GM19025 (cell line): Measurements from ENCODE around the gene ZNF322.

Experiments
- ATAC-seq: cut with Tn5 transposase; IDR thresholded peaks from one replicate; pipeline ENCODE4 v1.9.1; 2021; ENCODE audit warnings: mild to moderate bottlenecking, low read depth, moderate library complexity; ENCODE audit not compliant: unreplicated experiment

The ZNF322 gene

GRCh38 chr6:26613689-26614683 is 45.6 kb downstream of the ZNF322 start:
- no peak for ATAC-seq

- no peak for ATAC-seq
Observed at GRCh38 chr6:26613201-26613600, 46.3 kb downstream of the ZNF322 start.

GRCh38 chr6:26611599-26611998 is 47.9 kb downstream of the ZNF322 start:
- no peak for ATAC-seq

- ATAC-seq = no peak
Observed at GRCh38 chr6:26609463-26609862, 50.1 kb downstream of the ZNF322 start.

- peak; percentile 80 for ATAC-seq
Observed at GRCh38 chr6:26607434-26608230, 51.9 kb downstream of the ZNF322 start.

- no peak for ATAC-seq
Observed at GRCh38 chr6:26604797-26605196, 54.7 kb downstream of the ZNF322 start.

GRCh38 chr6:26604026-26604425 is 55.5 kb downstream of the ZNF322 start:
- ATAC-seq = no peak

- no peak for ATAC-seq
Observed at GRCh38 chr6:26602262-26602661, 57.3 kb downstream of the ZNF322 start.

- ATAC-seq = no peak
Observed at GRCh38 chr6:26600759-26601158, 58.8 kb downstream of the ZNF322 start.

GRCh38 chr6:26599591-26599990 is 60.0 kb downstream of the ZNF322 start:
- ATAC-seq = no peak

- ATAC-seq = no peak
Observed at GRCh38 chr6:26599134-26599533, 60.4 kb downstream of the ZNF322 start.

- no peak for ATAC-seq
Observed at GRCh38 chr6:26598267-26598666, 61.3 kb downstream of the ZNF322 start.

GRCh38 chr6:26597821-26598220 is 61.7 kb downstream of the ZNF322 start:
- ATAC-seq = no peak

- ATAC-seq = no peak
Observed at GRCh38 chr6:26597389-26597766, 62.2 kb downstream of the ZNF322 start.

- peak; percentile 73 for ATAC-seq
Observed at GRCh38 chr6:26596579-26597388, 62.8 kb downstream of the ZNF322 start, which contains the start of gene ABT1. ABT1 (plus strand) TSS chr6:26596953; CDS start chr6:26596983, 30 bp downstream.

GRCh38 chr6:26595669-26596269 is 63.8 kb downstream of the ZNF322 start:
- peak; percentile 49 for ATAC-seq

- no peak for ATAC-seq
Observed at GRCh38 chr6:26594730-26595632, 64.6 kb downstream of the ZNF322 start.

- ATAC-seq = no peak
Observed at GRCh38 chr6:26594131-26594498, 65.4 kb downstream of the ZNF322 start.
